ENCODE results near the gene RCL1. TPM values are rescaled to one million over a fixed set of nuclear protein-coding genes. Genes with fewer than 3 reads are reported as not detected.

Gene RCL1
- total and polyA plus RNA-seq, 2 donors (not counting 3 experiments of a cell fraction or from before 2014, with no cell fraction given) = 12.9 to 13.2 TPM

- DNase-seq (ENCODE audit: low read depth, low spot score) (no peak), FAIRE-seq (peak; percentile 4)
- Histone ChIP-seq H3K4me1 (ENCODE audit: control insufficient read depth, extremely low read depth, insufficient read depth, low read length) (peaks cover 22% of the 10 kb centered on the region), H3K4me3 (replicated peaks in 1 of 3; ENCODE audit: insufficient read depth in 1 of 3, low read depth in 1 of 3, low read length in 3 of 3) (no peak overlapping the region), H4K20me1 (replicated peaks; ENCODE audit: control insufficient read depth, extremely low read depth, insufficient read depth, low read length) (no peaks in the 10 kb centered on the region), H3K9ac (replicated peaks; ENCODE audit: extremely low read depth, insufficient read depth, low read length) (no peak overlapping the region), H3K27ac (ENCODE audit: insufficient read depth, low read depth, low read length) (no peak overlapping the region), H2AFZ (ENCODE audit: low read depth, low read length) (no peak overlapping the region), H3K79me2 (ENCODE audit: control insufficient read depth, insufficient read depth, low read length) (peaks cover 87% of the 10 kb centered on the region), H3K9me3 (replicated peaks; ENCODE audit: control insufficient read depth, insufficient read depth, low read length) (no peaks in the 10 kb centered on the region), H3K27me3 (ENCODE audit: control insufficient read depth in 2 of 2, insufficient read depth in 2 of 2, low read length in 2 of 2) (no peaks in the 10 kb centered on the region), H3K9me1 (replicated peaks; ENCODE audit: control insufficient read depth, extremely low read depth, insufficient read depth, low read length) (no peaks in the 10 kb centered on the region), H3K36me3 (ENCODE audit: control insufficient read depth in 2 of 2, extremely low read depth in 1 of 2, insufficient read depth in 2 of 2, low read length in 2 of 2) (no peaks in the 10 kb centered on the region), H3K4me2 (ENCODE audit: insufficient read depth, low read length) (peak overlapping the region; percentile 64)
- TF ChIP-seq POLR2AphosphoS5 (IDR thresholded peaks at IDR 0.05; ENCODE audit: insufficient read depth, low read depth, low read length) (no peak), POLR2A (IDR thresholded peaks at IDR 0.05; ENCODE audit: low read depth, low read length) (no peak), MYC (IDR thresholded peaks at IDR 0.05; ENCODE audit: low read depth, low read length) (no peak), CTCF (IDR thresholded peaks at IDR 0.05; ENCODE audit: extremely low read depth in 1 of 2, insufficient read depth in 1 of 2, low read depth in 1 of 2, low read length in 2 of 2) (no peak)
- no TSS peak for BruUV-seq (replicated peaks)
- POLR2A ChIA-PET = interaction anchor here (0.6 to 1.0 kb wide), 2 partner anchors 30 to 187 kb away, joined by 4 to 6 read pairs; partner anchors contain the start of gene JAK2
- CTCF ChIA-PET = interaction anchor here (1.0 to 4.1 kb wide), 10 partner anchors 12 to 191 kb away, joined by 3 to 54 read pairs (median 4); no protein-coding TSS in a partner anchor
- intact Hi-C loops (cut with micrococcal nuclease) (loop anchor here (1.0 kb wide), 1 partner anchor 35 kb away; no protein-coding TSS in a partner anchor), dilution Hi-C loops (cut with MboI; ENCODE audit: extremely low pct_ligation_motif_present, low sequenced_read_pairs) (no loop called here)
Measured at GRCh38 chr9:4797854-4798150, 5.1 kb downstream of the RCL1 start.

- H3K4me2 ChIP-seq (ENCODE audit: insufficient read depth, low read length) = peak overlapping the region; percentile 64
- no peaks in the 10 kb centered on the region for H4K20me1 ChIP-seq (replicated peaks; ENCODE audit: control insufficient read depth, extremely low read depth, insufficient read depth, low read length)
- DNase-seq (ENCODE audit: low read depth, low spot score) (no peak), FAIRE-seq (peak; percentile 18)
- dilution Hi-C loops (cut with MboI; ENCODE audit: extremely low pct_ligation_motif_present, low sequenced_read_pairs) = no loop called here
- intact Hi-C loops (cut with micrococcal nuclease) = no loop called here
- no peak overlapping the region for H3K27ac ChIP-seq (ENCODE audit: insufficient read depth, low read depth, low read length)
- no peaks in the 10 kb centered on the region for H3K27me3 ChIP-seq (ENCODE audit: control insufficient read depth in 2 of 2, insufficient read depth in 2 of 2, low read length in 2 of 2)
- no peak overlapping the region for H3K9ac ChIP-seq (replicated peaks; ENCODE audit: extremely low read depth, insufficient read depth, low read length)
- no peak overlapping the region for H2AFZ ChIP-seq (ENCODE audit: low read depth, low read length)
- H3K4me1 ChIP-seq (ENCODE audit: control insufficient read depth, extremely low read depth, insufficient read depth, low read length) = peaks cover 20% of the 10 kb centered on the region
- peaks cover 89% of the 10 kb centered on the region for H3K79me2 ChIP-seq (ENCODE audit: control insufficient read depth, insufficient read depth, low read length)
- no peaks in the 10 kb centered on the region for H3K9me3 ChIP-seq (replicated peaks; ENCODE audit: control insufficient read depth, insufficient read depth, low read length)
- no TSS peak for BruUV-seq (replicated peaks)
- H3K9me1 ChIP-seq (replicated peaks; ENCODE audit: control insufficient read depth, extremely low read depth, insufficient read depth, low read length) = no peaks in the 10 kb centered on the region
- ChIA-PET CTCF (interaction anchor here (1.0 to 4.1 kb wide), 7 partner anchors 12 to 191 kb away, joined by 3 to 54 read pairs (median 4); no protein-coding TSS in a partner anchor), POLR2A (interaction anchor here (0.6 kb wide), 2 partner anchors 30 to 206 kb away, joined by 6 to 7 read pairs; no protein-coding TSS in a partner anchor)
- TF ChIP-seq MAX (IDR thresholded peaks at IDR 0.05; ENCODE audit: insufficient read depth, insufficient read length) (no peak), GATA2 (IDR thresholded peaks at IDR 0.05; ENCODE audit: insufficient read depth, insufficient read length, low read depth, low read length) (no peak), EZH2 (IDR thresholded peaks at IDR 0.05; ENCODE audit: borderline replicate concordance, low read depth, low read length, severe bottlenecking) (no peak), POLR2AphosphoS5 (IDR thresholded peaks at IDR 0.05; ENCODE audit: insufficient read depth, low read depth, low read length) (no peak), FOS (IDR thresholded peaks at IDR 0.05; ENCODE audit: borderline replicate concordance, insufficient read depth, low read length) (no peak), CTCF (IDR thresholded peaks at IDR 0.05; ENCODE audit: extremely low read depth in 1 of 2, insufficient read depth in 1 of 2, low read depth in 1 of 2, low read length in 2 of 2) (no peak), MYC (IDR thresholded peaks at IDR 0.05; ENCODE audit: low read depth, low read length) (no peak)
- H3K36me3 ChIP-seq (ENCODE audit: control insufficient read depth in 2 of 2, extremely low read depth in 1 of 2, insufficient read depth in 2 of 2, low read length in 2 of 2) = no peaks in the 10 kb centered on the region
- H3K4me3 ChIP-seq (replicated peaks in 1 of 3; ENCODE audit: insufficient read depth in 1 of 3, low read depth in 1 of 3, low read length in 3 of 3) = no peak overlapping the region
Measured at GRCh38 chr9:4798281-4799032, 5.7 kb downstream of the RCL1 start.

Measured in endothelial cell of umbilical vein (primary cell).